Keratinocyte (primary cell): ENCODE measurements around the gene RPL4. TPM values are rescaled to one million over a fixed set of nuclear protein-coding genes. Genes with fewer than 3 reads are reported as not detected.

Experiments
- DNase-seq: peaks from one replicate; pipeline ENCODE4 v3.0.0-alpha.2; 2011; ENCODE audit warnings: low read depth, missing footprints, low spot score
- FAIRE-seq: peaks from 2 replicates; lab custom pipeline; 2011; peaks lifted over from hg19 to GRCh38; lab: Jason Lieb, UNC
- H2AFZ ChIP-seq: 2 replicates; pipeline ENCODE4 v1.6.0; 2012; ENCODE audit warnings: low read length, control low read depth, inconsistent platforms; ENCODE audit not compliant: control insufficient read depth
- H3K27ac ChIP-seq: 2 replicates; pipeline ENCODE4 v1.5.1; 2011; ENCODE audit warnings: low read length; ENCODE audit not compliant: control insufficient read depth, insufficient read depth
- H3K27me3 ChIP-seq: 3 replicates; pipeline ENCODE4 v1.6.0; 2011; ENCODE audit warnings: low read length; ENCODE audit not compliant: control insufficient read depth, insufficient read depth; ENCODE audit errors: extremely low read depth
- H3K36me3 ChIP-seq, 2 experiments: 2 replicates in 1 of 2; 3 replicates in 1 of 2; pipeline ENCODE4 v1.5.1; 2011; ENCODE audit warnings: low read length in 2 of 2, mild to moderate bottlenecking in 1 of 2; ENCODE audit not compliant: control insufficient read depth in 2 of 2, insufficient read depth in 2 of 2; ENCODE audit errors: extremely low read depth in 1 of 2
- H3K4me1 ChIP-seq: 3 replicates; pipeline ENCODE4 v1.5.1; 2011; ENCODE audit warnings: low read length; ENCODE audit not compliant: control insufficient read depth, insufficient read depth; ENCODE audit errors: extremely low read depth
- H3K4me2 ChIP-seq: 3 replicates; pipeline ENCODE4 v1.6.0; 2011; ENCODE audit warnings: low read depth, low read length; ENCODE audit not compliant: control insufficient read depth, insufficient read depth; ENCODE audit errors: extremely low read depth
- H3K4me3 ChIP-seq, 3 experiments: fragments of 200-600 bp in 1 of 3; sonication (generic) in 1 of 3; 2 replicates in 2 of 3; 3 replicates in 1 of 3; pipeline ENCODE4 v1.5.1; 2011 to 2016; ENCODE audit warnings: low read length in 3 of 3, mild to moderate bottlenecking in 3 of 3, control low read depth in 2 of 3, inconsistent platforms in 1 of 3, low read depth in 1 of 3, mixed read lengths in 1 of 3, mixed run types in 1 of 3, moderate library complexity in 1 of 3; ENCODE audit not compliant: control insufficient read depth in 2 of 3, insufficient read depth in 2 of 3; ENCODE audit errors: extremely low read depth in 1 of 3
- H3K79me2 ChIP-seq: 2 replicates; pipeline ENCODE4 v1.6.0; 2012; ENCODE audit warnings: low read length; ENCODE audit not compliant: control insufficient read depth, insufficient read depth
- H3K9ac ChIP-seq: 3 replicates; pipeline ENCODE4 v1.6.0; 2011; ENCODE audit warnings: low read length; ENCODE audit not compliant: control insufficient read depth, insufficient read depth; ENCODE audit errors: extremely low read depth
- H3K9me1 ChIP-seq: 3 replicates; pipeline ENCODE4 v1.6.0; 2011; ENCODE audit warnings: low read length; ENCODE audit not compliant: control insufficient read depth, insufficient read depth; ENCODE audit errors: extremely low read depth
- H3K9me3 ChIP-seq: 2 replicates; pipeline ENCODE4 v1.5.1; 2012; ENCODE audit warnings: low read depth, low read length; ENCODE audit not compliant: control insufficient read depth
- H4K20me1 ChIP-seq: 3 replicates; pipeline ENCODE4 v1.6.0; 2011; ENCODE audit warnings: low read length; ENCODE audit not compliant: control insufficient read depth, insufficient read depth; ENCODE audit errors: extremely low read depth
- EZH2 ChIP-seq: IDR thresholded peaks from one replicate; pipeline ENCODE4 v1.6.1; 2012; ENCODE audit warnings: inconsistent platforms, mild to moderate bottlenecking, low read length, moderate library complexity
- dilution Hi-C: fragments of 300-500 bp; cut with MboI; formaldehyde crosslinking; loops from one replicate; pipeline ENCODE4 v1.7.0; 2020; ENCODE audit warnings: low sequenced_read_pairs; ENCODE audit not compliant: extremely low pct_ligation_motif_present
- polyA plus RNA-seq, 5 experiments: library from polyadenylated mRNA; depleted of rRNA in 3 of 5; stranded (reverse) in 3 of 5; stranded (forward) in 1 of 5; unstranded in 1 of 5; fragments of >200 nt; gene quantifications; 1 replicate in 1 of 5; 2 replicates in 3 of 5; 3 replicates in 1 of 5; pipeline versions ENCODE4 v1.2.1 to v1.2.3, GENCODE V29; 2011 to 2012; ENCODE audit warnings: missing spikeins in 2 of 5, low read depth in 1 of 5, low replicate concordance in 1 of 5
- TF ChIP-seq, protein P1 (sequence below), 3 experiments: IDR thresholded peaks in 1 of 3; conservative IDR thresholded peaks in 1 of 3; optimal IDR thresholded peaks in 1 of 3; 2 replicates in 2 of 3; 3 replicates in 1 of 3; pipeline versions ENCODE3 to v1.5.1; 2011; ENCODE audit warnings: low read length in 3 of 3, mild to moderate bottlenecking in 3 of 3, moderate library complexity in 2 of 3, control low read depth in 1 of 3, inconsistent platforms in 1 of 3; ENCODE audit not compliant: insufficient read depth in 2 of 3; ENCODE audit errors: extremely low read depth in 1 of 3

RPL4 gene
- polyA plus RNA-seq, 1 donor (not counting 4 experiments of a cell fraction or from before 2014, with no cell fraction given) = 4,989 TPM

DNA sequence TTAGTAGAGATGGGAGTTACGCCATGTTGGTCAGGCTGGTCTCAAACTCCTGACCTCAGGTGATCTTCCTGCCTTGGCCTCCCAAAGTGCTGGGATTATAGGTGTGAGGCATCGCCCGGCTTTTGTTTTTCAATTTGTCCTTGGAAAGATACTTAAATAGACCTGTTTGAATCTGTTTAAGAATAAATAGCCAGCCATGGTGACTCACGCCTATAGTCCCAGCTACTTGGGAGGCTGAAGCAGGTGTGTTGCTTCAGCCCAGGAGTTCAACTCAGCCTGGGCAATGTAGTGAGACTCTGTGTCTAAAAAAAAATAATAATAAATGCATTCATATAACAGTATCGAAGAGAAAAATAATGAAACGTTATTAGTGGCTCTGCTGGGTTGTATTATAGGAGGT, 24.4 kb downstream of the RPL4 start:
- no peak for TF ChIP-seq EZH2
- no peak for FAIRE-seq
- H3K36me3 ChIP-seq = peaks cover 11 to 36% of the 10 kb centered on the region in 2 experiments
- no peak for DNase-seq
- H3K9me1 ChIP-seq = no peaks in the 10 kb centered on the region
- H3K27ac ChIP-seq = peak overlapping the region; percentile 71
- H3K79me2 ChIP-seq = peaks cover 45% of the 10 kb centered on the region
- H3K4me2 ChIP-seq = no peak overlapping the region
- no peak overlapping the region for H3K4me3 ChIP-seq
- peaks cover 23% of the 10 kb centered on the region for H3K4me1 ChIP-seq
- no peak overlapping the region for H3K9ac ChIP-seq
- peaks cover 5% of the 10 kb centered on the region for H4K20me1 ChIP-seq
- H3K27me3 ChIP-seq = no peaks in the 10 kb centered on the region
- no peaks in the 10 kb centered on the region for H3K9me3 ChIP-seq
- dilution Hi-C loops = no loop called here
- H2AFZ ChIP-seq = no peak overlapping the region

DNA sequence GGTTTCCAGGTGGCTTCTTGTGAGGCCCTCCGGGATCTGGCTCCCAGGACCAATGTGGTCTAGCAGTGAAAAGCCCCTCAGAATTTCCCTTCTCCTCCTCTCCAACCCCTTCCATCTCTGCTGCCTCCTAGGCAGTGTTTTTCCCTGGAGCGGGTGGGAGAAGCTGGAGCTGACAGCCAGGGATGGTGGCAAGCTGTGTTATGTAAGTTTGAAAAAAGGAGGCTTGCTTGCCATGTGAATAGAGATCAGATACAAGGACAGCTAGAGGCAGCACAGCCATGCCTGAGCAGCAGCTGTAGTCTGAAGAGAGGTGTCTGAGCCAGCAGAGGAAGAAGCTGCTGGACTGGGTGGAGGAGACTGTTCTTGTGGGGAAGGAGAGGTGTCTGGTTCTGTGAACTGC, 27.6 kb downstream of the RPL4 start:
- H3K9me1 ChIP-seq = no peaks in the 10 kb centered on the region
- peaks cover 35% of the 10 kb centered on the region for H3K79me2 ChIP-seq
- peaks cover 27% of the 10 kb centered on the region for H3K4me1 ChIP-seq
- H3K36me3 ChIP-seq = peaks cover 3 to 14% of the 10 kb centered on the region in 2 experiments
- dilution Hi-C loops = no loop called here
- H4K20me1 ChIP-seq = peaks cover 5% of the 10 kb centered on the region
- no peak overlapping the region for H2AFZ ChIP-seq
- H3K4me3 ChIP-seq = no peak overlapping the region
- no peaks in the 10 kb centered on the region for H3K9me3 ChIP-seq
- FAIRE-seq (no peak), DNase-seq (no peak)
- TF ChIP-seq EZH2 = no peak
- TF ChIP-seq, protein P1, sequence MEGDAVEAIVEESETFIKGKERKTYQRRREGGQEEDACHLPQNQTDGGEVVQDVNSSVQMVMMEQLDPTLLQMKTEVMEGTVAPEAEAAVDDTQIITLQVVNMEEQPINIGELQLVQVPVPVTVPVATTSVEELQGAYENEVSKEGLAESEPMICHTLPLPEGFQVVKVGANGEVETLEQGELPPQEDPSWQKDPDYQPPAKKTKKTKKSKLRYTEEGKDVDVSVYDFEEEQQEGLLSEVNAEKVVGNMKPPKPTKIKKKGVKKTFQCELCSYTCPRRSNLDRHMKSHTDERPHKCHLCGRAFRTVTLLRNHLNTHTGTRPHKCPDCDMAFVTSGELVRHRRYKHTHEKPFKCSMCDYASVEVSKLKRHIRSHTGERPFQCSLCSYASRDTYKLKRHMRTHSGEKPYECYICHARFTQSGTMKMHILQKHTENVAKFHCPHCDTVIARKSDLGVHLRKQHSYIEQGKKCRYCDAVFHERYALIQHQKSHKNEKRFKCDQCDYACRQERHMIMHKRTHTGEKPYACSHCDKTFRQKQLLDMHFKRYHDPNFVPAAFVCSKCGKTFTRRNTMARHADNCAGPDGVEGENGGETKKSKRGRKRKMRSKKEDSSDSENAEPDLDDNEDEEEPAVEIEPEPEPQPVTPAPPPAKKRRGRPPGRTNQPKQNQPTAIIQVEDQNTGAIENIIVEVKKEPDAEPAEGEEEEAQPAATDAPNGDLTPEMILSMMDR (optimal IDR thresholded peaks at IDR 0.05 in 1 of 3, IDR thresholded peaks at IDR 0.05 in 1 of 3, conservative IDR thresholded peaks at IDR 0.05 in 1 of 3; ENCODE audit: extremely low read depth in 1 of 3, insufficient read depth in 2 of 3, low read length in 3 of 3) = no peak
- H3K27me3 ChIP-seq = no peaks in the 10 kb centered on the region
- H3K4me2 ChIP-seq = no peak overlapping the region
- H3K27ac ChIP-seq = no peak overlapping the region
- no peak overlapping the region for H3K9ac ChIP-seq

DNA sequence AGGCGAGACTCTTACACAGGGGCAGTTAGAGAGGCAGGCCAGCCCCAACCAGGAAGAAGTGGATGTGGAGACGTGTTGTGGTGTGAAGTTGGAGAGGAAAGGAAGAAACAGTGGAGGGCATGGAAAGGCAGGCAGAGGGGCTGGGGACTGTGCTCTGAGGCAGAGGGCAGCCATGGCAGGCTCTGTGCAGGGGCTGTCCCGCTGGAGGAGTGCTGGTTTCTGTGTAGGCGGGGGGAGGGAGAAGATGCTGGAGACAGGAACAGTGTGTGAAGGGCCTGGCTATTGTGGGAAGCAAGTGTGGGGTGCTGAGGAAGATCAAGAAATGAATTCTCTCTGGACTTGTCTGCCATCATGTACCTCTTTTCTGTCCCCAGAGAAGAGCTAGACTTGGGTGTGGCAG, 28.1 kb downstream of the RPL4 start:
- H3K9ac ChIP-seq = no peak overlapping the region
- H2AFZ ChIP-seq = no peak overlapping the region
- TF ChIP-seq, protein P1 (optimal IDR thresholded peaks at IDR 0.05 in 1 of 3, IDR thresholded peaks at IDR 0.05 in 1 of 3, conservative IDR thresholded peaks at IDR 0.05 in 1 of 3; ENCODE audit: extremely low read depth in 1 of 3, insufficient read depth in 2 of 3, low read length in 3 of 3) = no peak
- TF ChIP-seq EZH2 = no peak
- no peak for DNase-seq
- FAIRE-seq = no peak
- H3K9me3 ChIP-seq = no peaks in the 10 kb centered on the region
- dilution Hi-C loops = no loop called here
- no peak overlapping the region for H3K4me3 ChIP-seq
- peaks cover 25% of the 10 kb centered on the region for H3K4me1 ChIP-seq
- peaks cover 5% of the 10 kb centered on the region for H4K20me1 ChIP-seq
- peaks cover 31% of the 10 kb centered on the region for H3K79me2 ChIP-seq
- H3K27ac ChIP-seq = no peak overlapping the region
- H3K4me2 ChIP-seq = no peak overlapping the region
- no peaks in the 10 kb centered on the region for H3K27me3 ChIP-seq
- no peaks in the 10 kb centered on the region for H3K9me1 ChIP-seq
- H3K36me3 ChIP-seq = peaks cover 0 to 9% of the 10 kb centered on the region in 2 experiments
